ENCODE results near the gene SHISA6.

The SHISA6 gene

DNA sequence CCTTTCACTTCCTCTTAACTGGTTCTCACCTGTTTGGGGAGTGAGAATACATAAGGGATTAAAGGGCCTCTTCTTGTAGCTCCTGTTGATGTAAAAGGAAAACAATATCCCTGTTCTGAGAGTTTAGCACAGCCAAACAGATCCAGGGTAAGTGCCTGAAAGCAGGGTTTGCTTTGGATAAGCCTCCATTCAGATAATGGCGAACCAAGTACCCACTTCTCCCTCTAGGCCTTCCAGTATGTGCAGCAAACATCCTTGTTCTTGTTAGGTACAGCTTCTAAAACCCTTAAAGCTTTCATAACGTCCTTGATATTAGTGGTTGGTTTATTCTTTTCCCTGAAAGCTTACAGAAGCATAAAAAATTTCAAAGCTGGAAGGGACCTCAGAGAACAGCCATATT is 226.6 kb downstream of the SHISA6 start:
- DNase-seq, result no peak

DNA sequence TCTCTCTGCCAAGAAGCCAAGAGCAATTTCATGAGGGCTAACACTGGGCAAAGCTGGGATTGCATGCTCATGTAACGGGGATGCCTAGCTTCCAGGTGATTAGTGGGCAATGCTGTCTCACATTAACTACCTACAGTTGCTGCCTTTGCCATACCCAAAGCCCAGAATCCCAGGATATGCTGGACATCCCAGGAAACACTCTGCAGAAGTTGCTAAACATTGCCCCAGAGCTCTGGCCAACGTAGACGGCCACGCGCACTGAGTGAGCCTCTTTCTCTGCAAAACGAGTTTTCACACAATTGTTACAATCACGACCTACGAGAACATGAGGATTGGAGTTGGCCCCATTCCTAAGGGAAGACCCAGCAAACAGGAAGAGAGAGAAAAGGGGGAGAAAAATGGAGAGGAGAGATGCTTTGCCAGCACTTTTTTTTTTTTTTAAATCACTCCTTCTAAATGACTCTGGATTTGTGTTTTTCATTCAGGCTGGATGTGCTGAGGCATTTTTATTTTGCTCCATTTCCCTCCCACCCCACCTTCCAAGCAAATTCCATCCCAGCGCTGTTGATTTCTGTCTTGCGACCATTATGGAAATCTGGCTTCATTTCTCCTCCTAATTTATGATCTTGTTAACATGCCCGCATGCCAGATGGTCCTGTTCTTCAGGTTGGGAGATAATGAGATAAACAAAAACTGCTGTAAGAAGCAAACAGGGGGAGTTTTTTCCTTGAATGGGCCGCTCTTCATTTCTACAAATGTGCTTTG is 244.5 kb downstream of the SHISA6 start:
- DNase-seq, result no peak

- DNase-seq, result no peak
These were observed 245.3 kb downstream of the SHISA6 start for GRCh38 chr17:11486101-11486867.

DNA sequence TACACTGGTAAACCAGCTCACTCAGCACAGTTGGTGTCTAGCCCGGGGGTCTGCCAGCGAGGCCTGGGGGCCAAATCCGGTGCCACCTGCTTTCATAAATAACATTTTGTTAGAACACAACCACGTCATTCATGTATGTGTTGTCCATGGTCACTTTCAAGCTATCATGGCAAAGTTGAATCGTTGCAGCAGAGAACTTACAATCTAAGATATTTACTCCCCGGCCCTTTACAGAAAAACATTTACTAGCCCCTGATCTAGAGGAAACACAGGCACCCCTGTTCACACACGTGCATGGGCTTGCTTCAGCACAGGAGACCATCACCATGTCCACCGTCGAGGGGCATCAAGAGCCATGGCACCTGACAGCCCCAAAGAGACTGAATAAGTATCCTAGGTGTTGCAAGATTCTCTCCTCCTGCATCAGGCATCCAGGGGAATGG is 245.9 kb downstream of the SHISA6 start:
- no peak for DNase-seq

- DNase-seq, result no peak
These were observed 246.5 kb downstream of the SHISA6 start for GRCh38 chr17:11487469-11487868.

DNA sequence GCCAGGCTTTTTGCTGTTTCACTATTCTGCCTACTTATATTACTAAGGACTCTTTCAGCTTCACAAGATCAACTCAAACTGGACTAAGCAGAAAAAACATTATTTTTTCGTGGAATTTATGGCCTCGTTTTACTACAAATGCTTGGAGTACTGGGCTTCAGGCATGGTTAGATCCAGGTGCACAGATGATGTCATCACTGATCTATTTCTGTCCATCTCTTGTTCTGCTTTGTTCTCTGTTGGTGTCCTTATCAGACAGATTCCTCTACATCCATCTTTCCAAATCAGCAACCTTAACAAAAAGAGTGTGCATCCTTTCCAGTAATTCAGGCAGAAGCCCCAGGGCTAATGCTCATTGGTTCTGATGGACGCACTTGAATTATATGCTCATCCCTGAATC is 247.4 kb downstream of the SHISA6 start:
- no peak for DNase-seq

DNA sequence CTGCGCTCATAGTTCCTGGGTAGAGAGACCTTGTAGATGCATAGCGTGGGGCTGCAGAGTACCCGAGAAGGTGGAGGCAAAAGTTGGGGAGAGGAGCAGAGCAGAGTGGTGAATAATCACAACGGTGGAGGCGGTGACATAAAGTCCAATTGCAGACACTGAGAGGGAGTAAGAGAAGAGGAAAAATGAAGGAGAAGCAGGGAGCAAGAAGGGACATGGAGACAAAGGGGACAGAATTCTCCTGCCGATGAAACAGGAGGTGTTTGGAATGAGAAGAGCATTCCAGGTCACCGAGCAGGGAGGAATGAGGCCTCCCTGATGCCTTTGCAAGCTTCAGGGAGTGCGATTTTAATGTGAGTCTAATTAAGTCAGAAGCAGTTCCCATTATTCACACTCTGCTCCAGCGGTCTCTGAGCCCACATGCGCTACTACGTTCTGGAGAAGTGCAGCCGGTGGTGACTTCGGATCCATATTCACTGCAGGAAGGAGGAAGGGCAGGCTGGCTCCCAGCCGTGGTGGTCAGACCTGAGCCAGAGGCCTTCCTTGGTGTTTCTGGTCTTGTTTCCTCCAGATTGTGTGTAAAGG is 249.2 kb downstream of the SHISA6 start:
- no peak for DNase-seq

- no peak for DNase-seq
These were observed 251.5 kb downstream of the SHISA6 start for GRCh38 chr17:11492511-11492910.

DNA sequence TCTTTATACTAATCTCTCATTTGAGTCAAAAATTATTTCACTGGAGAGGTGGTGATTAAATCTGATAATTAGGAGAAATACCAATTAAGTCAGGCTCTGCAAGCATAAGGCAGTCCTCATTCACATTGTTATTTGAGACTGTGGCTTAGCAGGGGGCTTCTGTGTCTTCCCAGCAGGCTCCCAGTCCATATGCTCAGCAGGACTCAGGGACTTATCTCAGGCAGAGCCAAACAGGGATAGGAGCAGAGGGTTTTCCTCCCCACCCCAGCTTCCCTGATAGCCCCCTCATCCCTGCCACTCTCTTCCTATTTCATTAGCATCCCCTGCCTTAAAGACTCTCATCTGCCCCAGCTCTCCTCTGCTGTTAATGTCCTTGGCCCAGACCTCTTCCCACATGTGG is 252.9 kb downstream of the SHISA6 start:
- DNase-seq, result no peak

- DNase-seq, result no peak
These were observed 254.6 kb downstream of the SHISA6 start for GRCh38 chr17:11495613-11496012.

DNA sequence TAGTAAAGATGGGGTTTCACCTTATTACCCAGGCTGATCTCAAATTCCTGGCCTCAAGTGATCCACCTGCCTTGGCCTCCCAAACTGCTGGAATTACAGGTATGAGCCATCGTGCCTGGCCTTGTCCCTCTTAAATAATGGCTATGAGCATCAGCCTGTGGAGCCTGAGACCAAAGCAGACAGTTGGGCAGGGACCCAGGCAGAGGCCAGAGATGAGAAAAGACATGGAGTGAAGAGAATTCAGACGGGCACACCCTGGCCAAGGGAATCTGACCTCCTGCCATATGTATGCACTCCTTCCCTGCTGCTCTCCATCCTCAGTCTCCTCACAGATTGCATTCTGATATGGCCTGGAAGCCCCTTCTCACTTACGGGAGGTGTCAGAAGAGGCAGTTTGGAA is 258.9 kb downstream of the SHISA6 start:
- DNase-seq, result no peak

- no peak for DNase-seq
These were observed 262.5 kb downstream of the SHISA6 start for GRCh38 chr17:11503308-11504035.

DNA sequence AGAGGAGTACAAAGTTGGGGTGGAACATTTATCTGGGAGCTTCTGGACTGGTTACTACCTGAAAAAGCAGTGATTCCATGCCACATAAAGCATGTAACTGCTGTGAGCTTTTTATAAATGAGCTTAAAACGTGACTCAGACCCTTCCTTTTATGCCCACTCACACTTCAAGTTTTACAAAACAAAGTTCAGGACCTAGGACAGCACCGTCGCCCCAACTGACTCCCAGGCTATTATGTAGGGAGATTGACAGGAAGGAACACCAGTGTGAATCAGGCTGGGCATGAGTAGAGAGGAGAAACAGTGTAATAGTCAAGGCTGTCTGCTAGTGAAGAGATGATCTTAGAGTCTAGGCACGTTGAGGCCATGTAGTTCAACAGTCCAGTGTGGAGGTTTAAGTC is 265.6 kb downstream of the SHISA6 start:
- no peak for DNase-seq

DNA sequence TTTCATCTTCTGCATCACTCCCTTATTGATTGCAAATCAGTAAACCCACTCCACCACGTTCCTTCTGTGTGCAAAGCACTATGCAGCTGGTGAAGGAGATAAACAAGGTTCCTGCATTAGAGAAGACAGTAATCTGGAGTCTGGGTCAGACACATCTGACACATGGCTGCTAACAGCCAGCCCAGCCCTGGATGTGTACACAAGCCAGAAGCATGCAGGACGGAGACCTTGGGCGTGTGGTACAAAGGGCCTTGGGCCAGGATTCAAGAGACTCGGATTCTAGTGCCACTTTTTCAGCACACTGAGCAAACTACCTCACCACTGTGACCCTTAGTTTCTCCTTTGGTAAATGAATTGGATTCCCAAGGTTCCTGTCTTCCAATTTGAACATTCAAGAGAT is 270.7 kb downstream of the SHISA6 start:
- no peak for DNase-seq

DNA sequence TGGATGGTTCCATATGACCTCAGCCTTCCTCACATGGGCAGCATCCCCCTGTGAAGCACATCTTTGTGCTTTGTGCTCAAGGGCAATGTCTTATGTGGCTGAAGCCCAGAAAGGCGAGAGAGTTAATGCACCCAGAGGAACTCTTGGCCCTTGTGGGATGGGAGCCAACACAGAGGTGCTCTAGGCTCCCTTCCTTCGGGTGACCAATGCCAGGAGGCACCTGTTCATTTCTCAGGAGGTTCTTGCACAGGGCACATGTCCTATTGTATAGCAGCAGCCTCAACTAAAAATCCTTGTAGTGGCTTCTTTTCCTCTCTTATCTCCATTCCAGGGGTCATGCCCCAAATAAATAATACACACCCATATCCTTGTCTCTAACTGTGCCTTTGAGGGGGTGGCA is 273.6 kb downstream of the SHISA6 start:
- no peak for DNase-seq

DNA sequence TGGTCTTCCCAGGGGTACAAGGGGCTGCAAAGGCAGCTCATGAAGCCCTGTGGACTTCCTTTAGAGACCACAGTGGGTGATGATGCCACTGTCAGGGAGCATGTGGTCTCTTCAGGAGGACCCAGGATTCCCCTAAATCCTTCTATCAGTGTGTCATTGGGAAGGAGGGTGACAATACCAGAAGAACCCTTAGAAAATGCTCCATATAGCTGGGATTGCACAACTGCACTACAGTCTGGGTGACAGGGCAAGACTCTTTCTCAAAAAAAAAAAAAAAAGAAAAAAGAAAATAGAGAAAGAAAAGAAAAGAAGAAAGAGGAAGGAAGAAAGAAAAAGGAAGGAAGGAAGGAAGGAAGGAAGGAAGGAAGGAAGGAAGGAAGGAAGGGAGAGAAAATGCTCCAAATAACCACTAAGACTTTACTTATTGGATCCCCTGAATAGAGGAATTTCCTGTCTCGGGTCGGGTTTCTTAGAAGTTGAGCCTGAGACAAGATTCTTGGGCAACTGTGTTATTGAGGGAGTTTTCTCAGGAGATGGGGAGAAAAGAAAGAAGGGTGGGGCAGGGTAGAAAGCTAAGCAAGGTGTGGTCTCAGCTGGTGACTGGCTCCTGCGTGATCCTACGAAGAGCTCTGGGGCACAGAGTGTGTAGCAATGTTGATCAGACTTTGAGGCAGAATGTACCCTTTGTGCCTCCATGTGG is 274.1 kb downstream of the SHISA6 start:
- no peak for DNase-seq

DNA sequence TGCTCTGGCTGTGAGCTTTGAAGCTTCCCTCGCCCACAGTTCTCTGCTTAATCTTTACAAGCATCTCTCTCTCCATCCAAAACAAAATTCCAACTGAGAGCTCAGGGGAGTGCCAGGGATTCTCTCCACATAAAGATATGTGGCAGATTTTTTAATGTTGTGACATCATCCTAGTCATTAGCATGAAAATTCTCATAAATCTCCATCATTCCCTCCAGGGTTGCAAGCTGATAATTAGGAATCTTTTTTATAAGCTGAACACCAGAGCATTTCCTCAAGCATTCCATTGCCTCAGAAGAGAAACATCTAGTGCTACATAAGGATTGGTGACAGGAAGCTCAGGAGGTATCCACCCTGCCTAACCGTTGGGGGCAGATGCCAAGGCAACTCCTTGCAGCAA is 274.9 kb downstream of the SHISA6 start:
- no peak for DNase-seq

GRCh38 chr17:11535231-11535630 is 294.2 kb downstream of the SHISA6 start:
- DNase-seq, result no peak

GRCh38 chr17:11538366-11538765 is 297.4 kb downstream of the SHISA6 start:
- no peak for DNase-seq

- no peak for DNase-seq
These were observed 298.6 kb downstream of the SHISA6 start for GRCh38 chr17:11539637-11540036.

DNA sequence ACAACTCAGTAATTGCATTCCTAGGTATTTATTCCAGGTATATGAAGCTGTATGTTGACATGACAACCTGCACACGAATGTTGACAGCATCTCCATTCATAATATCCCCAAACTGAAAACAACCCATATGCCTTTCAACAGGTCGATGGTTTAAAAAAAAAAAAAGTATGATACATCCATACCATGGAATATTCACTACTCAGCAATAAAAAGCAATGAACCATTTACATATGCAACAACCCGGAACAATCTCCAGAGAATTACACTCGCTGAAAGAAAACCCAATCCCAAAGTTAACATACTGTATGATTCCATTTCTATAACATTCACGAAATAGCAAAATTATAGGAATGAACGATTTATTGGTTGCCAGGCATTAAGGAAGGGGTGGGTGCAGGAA is 304.0 kb downstream of the SHISA6 start:
- DNase-seq, result no peak

DNA sequence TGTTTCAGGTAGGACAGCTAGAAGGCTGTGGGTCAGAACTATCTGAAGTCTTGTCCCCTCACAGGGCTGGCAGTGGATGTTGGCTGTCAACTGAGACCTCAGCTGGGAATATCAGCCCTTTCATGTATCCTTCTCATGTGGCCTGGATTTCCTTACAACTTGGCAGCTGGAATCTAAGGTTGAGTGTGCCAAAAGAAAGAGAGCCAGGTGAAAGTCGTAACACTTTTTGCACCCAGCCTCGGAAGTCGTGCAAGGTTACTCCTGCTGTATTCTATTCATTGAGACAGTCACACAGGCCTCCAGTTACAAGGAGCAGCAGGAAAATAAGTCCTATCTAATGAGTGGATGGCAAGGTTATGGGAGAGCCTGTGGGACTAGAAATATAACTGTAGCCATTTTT is 304.7 kb downstream of the SHISA6 start:
- no peak for DNase-seq

GRCh38 chr17:11547853-11548252 is 306.8 kb downstream of the SHISA6 start:
- DNase-seq, result no peak
